ENCODE measurements around the gene CLEC7A. TPM values are rescaled to one million over a fixed set of nuclear protein-coding genes. Genes with fewer than 3 reads are reported as not detected.

The CLEC7A gene
- total RNA-seq, 1 experiment from 2014 or later = not detected

GRCh38 chr12:10097521-10097920 is 32.5 kb downstream of the CLEC7A start:
- RAD21 ChIA-PET (ENCODE audit: low non-redundant PET in 1 of 2, low total read pairs in 2 of 2, uncharacterized antibody in 2 of 2, unreplicated experiment in 2 of 2) = no interaction called here
- no peak overlapping the region for H3K9ac ChIP-seq (ENCODE audit: low read length)
- CTCF ChIA-PET = no interaction called here
- ATAC-seq (no peak), DNase-seq (ENCODE audit: low read depth, low spot score) (no peak)
- no peaks in the 10 kb centered on the region for H3K36me3 ChIP-seq (ENCODE audit: control insufficient read depth in 1 of 2, insufficient read depth in 2 of 2, low read length in 2 of 2)
- H3K4me1 ChIP-seq (ENCODE audit: control insufficient read depth in 1 of 2, insufficient read depth in 2 of 2, low read length in 2 of 2) = no peaks in the 10 kb centered on the region
- H3K4me2 ChIP-seq (ENCODE audit: low read length) = no peak overlapping the region
- H4K20me1 ChIP-seq (ENCODE audit: insufficient read depth) = no peaks in the 10 kb centered on the region
- TF ChIP-seq SIN3A (IDR thresholded peaks at IDR 0.05; ENCODE audit: low read depth) (no peak), CTCF (IDR thresholded peaks at IDR 0.05 in 2 of 3, conservative IDR thresholded peaks at IDR 0.05 in 1 of 3; ENCODE audit: borderline replicate concordance in 1 of 3, insufficient read depth in 1 of 3, low read depth in 2 of 3, low read length in 2 of 3) (no peak), ZNF274 (IDR thresholded peaks at IDR 0.05; ENCODE audit: low read depth, low read length) (no peak), REST (IDR thresholded peaks at IDR 0.05; ENCODE audit: low read depth) (no peak), EGR1 (IDR thresholded peaks at IDR 0.05; ENCODE audit: low read depth) (no peak), SP1 (IDR thresholded peaks at IDR 0.05; ENCODE audit: low read depth) (no peak), POLR2A (IDR thresholded peaks at IDR 0.05; ENCODE audit: borderline replicate concordance, extremely low read depth, insufficient read depth, insufficient read length) (no peak), ATF3 (IDR thresholded peaks at IDR 0.05) (no peak), POLR2AphosphoS5 (IDR thresholded peaks at IDR 0.05; ENCODE audit: low read depth, low read length) (no peak), CEBPB (IDR thresholded peaks at IDR 0.05; ENCODE audit: low read depth) (no peak)
- intact Hi-C loops (cut with micrococcal nuclease) = no loop called here
- H3K79me2 ChIP-seq (ENCODE audit: insufficient read depth, low read length) = no peaks in the 10 kb centered on the region
- no TSS peak for BruUV-seq (replicated peaks)
- POLR2A ChIA-PET = no interaction called here
- H3K27me3 ChIP-seq (ENCODE audit: insufficient read depth, low read length) = peaks cover 57% of the 10 kb centered on the region
- H2AFZ ChIP-seq (ENCODE audit: low read depth, low read length, poor library complexity, severe bottlenecking) = no peak overlapping the region
- H3K9me2 ChIP-seq (ENCODE audit: insufficient read depth) = no peaks in the 10 kb centered on the region
- H3K9me3 ChIP-seq (ENCODE audit: control insufficient read depth in 1 of 2, insufficient read depth in 1 of 2, low read depth in 1 of 2, low read length in 2 of 2) = no peaks in the 10 kb centered on the region
- H3K27ac ChIP-seq (ENCODE audit: low read depth, low read length) = no peak overlapping the region
- no peak overlapping the region for H3K4me3 ChIP-seq (replicated peaks in 1 of 2; ENCODE audit: low read depth in 1 of 2, low read length in 2 of 2)
